Activated CD4-positive, CD25-positive, alpha-beta regulatory T cell treated with anti-CD3 and anti-CD28 coated beads, Interleukin-2, amount 50 U/mL, for 72 hours (primary cell): ENCODE results near the gene BPGM.

Experiments used
- DNase-seq: peaks from one replicate; pipeline ENCODE4 v3.0.0; 2021

Gene BPGM

GRCh38 chr7:134646425-134647305 lies at the start of gene BPGM:
BPGM (plus strand) TSS chr7:134646853; CDS start chr7:134661508, 14,655 bp downstream.
- DNase-seq: peak; percentile 91

GRCh38 chr7:134599371-134599770 lies 47.3 kb upstream of the BPGM start:
- DNase-seq: no peak

- no peak for DNase-seq
These were observed 45.2 kb upstream of the BPGM start for GRCh38 chr7:134601459-134601858.

DNA sequence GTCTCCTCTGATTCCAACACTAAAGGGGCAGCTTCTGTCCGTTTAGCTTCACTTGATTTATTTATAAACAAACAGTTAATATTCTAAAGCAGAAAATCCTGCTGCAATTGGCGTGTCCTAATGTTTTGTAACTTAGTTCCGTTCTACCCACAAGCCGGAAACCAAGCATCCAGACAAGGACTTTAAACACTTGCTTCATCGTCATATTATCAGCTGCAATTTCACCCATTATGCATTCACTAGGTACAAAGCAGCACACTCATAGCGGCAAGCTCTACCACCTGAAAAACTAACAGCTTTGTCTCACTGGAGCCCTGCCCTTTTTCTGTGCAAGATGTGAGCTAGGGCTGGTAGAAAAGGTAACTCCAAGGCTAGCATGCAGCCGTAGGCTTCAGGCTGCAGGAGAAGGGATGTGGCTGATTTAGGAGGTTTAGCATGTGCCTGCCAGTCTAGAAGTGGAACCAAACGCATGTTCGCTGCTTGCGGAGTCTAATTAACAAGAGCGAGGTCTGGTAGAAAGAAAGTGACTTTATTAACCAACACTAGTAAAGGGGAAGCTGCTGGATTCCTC lies 43.7 kb upstream of the BPGM start:
- DNase-seq: no peak

DNA sequence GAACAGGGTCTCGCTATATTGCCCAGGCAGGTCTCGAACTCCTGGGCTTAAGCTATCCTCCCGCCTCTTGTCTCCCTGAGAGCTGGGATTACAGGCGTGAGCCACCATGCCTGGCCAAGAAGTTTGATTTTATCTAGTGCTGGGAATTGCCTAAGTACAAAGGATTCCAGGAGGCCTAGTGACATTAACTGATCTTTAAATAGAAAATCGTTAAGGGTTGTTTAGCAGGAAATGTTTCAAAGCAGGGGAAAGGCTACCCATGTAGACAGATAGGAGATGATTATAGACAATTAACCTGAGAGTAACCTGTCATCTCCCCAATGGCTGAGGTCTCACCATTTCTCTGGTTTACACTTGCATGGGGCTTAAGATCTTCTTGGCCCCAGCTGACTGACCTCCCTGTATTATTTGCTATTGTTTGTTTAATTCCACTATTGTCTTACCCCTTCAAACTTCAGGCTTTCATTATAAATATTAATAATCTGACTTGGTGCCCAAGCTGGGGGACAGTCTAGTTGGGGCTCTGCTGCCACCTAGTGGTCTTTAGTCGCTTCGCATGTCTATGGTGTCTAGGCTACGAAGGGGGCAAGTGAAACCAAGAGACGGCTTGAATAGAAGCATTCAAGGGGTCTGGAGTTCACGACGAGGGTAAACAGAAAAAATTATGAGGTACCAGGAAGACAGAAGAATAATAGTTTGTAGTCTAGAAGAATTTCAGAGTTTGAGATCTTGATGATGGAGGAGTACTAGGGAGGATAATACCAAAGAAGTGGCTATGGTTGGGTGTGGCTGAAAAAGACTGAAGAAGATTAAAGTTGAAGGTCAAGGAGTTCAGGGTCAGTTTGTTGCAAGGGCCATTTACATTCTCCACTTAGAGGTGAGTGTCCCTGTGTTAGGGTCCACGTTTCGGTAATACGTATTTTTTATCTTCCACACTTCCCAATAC lies 40.4 kb upstream of the BPGM start:
- peak; percentile 49 for DNase-seq

- DNase-seq: no peak
These were observed 35.0 kb upstream of the BPGM start for GRCh38 chr7:134611611-134612151.

- DNase-seq: no peak
These were observed 34.5 kb upstream of the BPGM start for GRCh38 chr7:134612197-134612596.

DNA sequence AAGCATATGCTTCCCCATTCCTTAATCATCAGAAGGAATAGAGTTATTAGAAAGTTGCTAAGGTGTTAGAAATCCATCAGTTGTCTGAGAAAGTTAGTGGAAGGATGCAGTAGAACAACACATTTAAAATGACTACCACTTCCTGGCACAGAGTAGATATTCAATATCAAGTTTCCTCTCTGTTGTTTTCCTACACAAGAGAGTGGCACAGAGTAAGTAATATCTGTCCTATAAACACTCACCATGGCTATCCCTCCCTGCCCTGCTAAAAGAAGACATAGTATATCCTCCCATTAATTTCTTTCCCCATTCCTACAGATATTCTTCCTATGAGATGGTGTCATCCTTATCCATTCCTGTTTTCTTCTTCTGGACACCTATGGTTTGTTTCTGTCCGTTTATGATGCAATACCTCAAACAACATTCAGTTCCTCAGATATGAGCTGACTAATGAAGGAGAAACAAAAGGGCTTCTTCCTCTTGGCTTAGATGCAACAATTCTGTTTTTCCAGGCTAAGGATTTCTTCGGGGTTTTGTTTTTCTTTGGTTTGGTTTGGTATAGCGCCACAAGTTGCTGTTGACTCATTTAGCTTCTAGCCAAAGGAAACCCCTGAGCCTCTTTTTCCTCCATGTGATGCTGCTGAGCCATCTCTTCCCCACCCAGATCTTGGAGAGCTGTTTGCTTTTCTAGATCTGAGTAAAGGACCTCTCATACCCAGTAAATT lies 32.9 kb upstream of the BPGM start:
- no peak for DNase-seq

DNA sequence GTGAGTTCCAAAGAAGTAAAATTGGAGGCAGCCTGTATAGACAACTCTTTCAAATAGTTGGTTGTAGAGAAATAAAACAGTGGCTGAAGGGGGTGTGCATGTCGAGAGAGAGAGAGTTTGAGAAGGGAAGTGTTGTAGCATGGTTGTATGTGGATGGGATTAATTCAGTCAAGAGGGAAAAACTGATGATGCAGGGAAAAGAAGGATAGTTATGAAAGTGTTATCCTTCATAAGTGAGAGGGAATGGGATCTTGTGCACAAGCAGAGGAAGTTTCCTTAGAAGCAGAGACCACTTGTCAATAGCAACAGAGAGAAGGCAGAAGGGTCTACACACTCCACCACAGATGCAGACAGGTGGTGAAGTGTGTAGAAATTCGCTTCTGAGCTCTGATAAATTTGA lies 30.0 kb upstream of the BPGM start:
- no peak for DNase-seq

DNA sequence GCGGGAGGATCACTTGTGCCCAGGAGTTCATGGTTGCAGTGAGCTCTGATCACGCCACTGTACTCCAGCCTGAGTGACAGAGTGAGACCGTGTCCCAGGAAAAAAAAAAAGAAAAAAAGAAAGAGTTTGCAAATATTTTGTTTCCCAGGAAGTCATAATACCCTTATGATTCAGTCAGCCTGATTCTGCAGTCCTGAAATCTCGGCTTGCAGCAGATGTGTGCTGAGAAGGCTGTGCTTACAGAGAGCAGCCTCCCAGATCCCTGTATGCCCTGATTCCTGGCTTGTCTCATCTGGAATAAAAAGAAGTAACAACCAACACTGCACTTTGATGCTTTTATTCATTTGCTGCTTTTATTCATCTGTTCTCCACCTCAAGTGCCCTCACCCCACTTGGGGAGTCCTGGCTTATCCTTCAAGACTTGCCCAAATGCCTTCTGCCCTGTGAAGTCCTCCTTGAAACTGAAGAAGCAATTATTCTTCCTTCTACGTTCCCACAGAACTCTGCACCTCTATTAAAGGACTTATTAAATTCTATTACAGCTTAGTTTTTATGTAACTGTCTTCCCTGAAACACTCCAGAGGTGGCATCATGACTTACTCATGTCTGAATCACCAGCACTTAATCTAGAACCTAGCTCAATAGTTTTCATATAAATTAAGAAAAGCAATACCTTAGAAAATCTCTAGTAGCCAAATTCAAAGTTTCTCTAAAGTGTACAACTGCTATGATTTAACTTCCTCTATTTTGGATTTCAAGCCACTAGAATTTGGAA lies 27.7 kb upstream of the BPGM start:
- no peak for DNase-seq

- no peak for DNase-seq
These were observed 26.9 kb upstream of the BPGM start for GRCh38 chr7:134619627-134620331.

DNA sequence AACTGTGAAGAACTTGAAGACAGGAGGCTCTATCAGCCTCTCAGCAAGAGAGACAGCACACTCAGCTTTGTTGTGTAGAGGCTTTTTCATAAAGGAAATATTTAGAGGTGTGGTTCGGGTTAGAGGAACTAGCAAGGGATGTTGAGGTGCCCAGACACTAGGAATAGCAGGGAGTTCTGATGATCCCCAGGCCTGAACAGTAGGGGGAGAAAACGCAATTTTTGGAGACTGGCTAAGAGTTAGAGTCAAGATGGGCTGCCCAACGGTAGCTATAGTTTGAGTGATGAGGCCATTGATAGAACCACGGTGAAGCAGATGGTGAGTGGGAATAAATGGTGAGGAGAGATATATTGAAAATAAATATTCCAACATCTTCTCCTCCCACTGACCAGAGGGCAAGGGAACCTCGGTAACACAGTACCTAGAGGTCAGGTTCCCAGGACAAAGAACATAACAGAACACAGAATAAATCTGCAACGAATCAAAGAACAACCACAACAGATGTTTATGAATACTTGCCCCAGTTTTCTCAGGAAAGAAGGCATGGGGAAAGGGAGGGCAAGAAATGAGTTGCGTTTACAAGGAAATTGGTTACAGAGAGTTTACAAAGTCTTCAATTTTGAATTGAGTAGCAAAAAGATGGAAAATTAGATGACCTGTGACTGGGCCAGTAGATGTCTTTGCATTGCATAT lies 24.2 kb upstream of the BPGM start:
- no peak for DNase-seq

DNA sequence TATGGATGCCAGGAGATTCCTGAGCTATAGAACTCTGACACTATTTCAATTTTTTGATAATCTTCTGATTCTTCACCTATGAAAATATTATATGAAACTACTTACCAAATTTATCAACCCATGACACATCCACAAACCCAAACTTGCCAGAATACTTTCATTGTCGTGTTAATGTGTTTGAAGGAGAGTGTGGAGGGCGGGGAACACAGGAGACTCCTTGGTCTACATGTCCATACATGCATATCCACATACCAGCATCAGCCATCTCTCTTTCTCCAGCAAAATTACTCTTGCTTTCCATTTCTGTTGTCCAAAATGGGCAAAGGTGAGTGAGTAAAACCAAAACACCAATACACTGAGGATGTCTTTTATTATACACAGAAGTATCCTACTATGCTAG lies 23.5 kb upstream of the BPGM start:
- DNase-seq: no peak

DNA sequence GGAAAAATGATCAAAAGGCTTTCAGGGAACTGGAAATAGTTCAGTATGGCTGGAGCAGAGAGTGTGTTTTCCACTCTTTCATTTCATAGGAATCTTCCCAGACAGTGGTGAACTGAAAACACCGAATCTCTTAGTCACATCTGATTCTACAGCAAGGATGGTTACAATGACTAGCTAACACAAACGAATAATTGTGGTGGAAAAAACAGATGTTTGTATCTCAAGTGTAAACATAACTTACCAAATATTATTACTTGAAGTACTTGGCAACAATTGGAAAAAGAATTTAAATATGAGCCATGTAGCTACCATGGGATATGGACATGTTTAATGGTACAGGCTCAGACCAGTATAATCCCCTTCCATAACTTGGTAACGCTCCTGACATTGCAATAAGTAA lies 21.1 kb upstream of the BPGM start:
- DNase-seq: no peak

- no peak for DNase-seq
These were observed 19.4 kb upstream of the BPGM start for GRCh38 chr7:134627109-134627774.

- no peak for DNase-seq
These were observed 18.9 kb upstream of the BPGM start for GRCh38 chr7:134627775-134628153.

DNA sequence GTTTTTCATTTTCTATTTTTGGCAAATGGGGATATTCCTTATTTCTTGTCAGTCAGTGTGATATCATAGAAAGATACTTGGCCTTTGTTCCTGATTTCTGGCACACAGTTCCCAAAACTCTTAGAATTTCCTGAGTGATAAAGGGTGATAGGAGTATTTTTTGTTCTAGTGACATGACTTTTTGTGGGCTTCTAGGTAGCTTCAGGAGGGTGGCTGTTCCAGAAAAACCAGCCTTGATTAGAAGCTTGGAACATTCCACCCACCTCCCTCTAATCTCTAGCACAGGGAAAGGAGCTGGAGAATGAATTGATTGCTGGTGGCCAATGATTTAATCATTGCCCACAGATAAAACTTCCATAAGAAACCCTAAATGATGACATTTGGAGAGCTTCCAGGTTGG lies 17.2 kb upstream of the BPGM start:
- no peak for DNase-seq

DNA sequence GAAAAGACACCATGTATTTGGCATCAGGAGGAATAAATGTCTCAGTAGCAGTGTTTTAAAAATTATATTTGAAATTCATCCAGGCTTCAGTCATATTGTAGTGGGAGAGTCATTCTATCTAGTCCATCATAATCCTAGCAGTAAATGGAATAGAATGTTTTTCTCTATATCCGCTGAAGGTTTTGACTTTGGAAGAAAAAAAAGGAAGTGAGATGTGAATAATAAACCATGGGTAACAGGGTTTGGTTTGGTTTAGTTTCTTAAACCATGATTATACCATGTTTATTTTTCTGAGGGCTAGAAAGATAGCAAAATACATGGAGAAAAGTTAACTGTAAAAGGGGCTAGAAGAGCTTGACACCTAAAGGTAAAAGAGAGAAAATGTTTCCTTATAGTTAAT lies 16.4 kb upstream of the BPGM start:
- DNase-seq: no peak

DNA sequence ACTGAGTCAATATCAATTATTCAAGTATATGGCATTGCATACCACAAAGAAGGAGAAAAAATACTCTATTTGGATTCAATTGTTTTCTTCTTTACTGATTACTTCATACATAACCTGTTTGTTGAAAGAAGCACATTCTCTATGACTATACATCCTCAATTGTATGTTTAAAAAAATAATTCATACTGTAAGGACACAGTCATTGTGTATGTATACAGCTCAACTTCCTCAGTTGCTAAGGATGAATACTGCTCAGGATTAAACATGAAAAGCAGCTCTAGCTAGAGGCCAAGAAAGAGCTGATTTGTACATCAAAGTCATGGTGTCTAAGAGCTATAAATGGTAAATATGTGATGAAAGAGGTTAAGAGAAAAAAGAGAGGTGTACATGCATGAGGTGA lies 15.8 kb upstream of the BPGM start:
- no peak for DNase-seq

GRCh38 chr7:134632052-134632451 lies 14.6 kb upstream of the BPGM start:
- no peak for DNase-seq
